ENCODE results near the gene NHERF1. TPM values are rescaled to one million over a fixed set of nuclear protein-coding genes. Genes with fewer than 3 reads are reported as not detected.

The NHERF1 gene
- total and polyA plus RNA-seq, 9 of the 15 experiments (the other 6 are each of a cell fraction or from before 2014, with no cell fraction given): 11.4 to 79.9 (median 36.9) TPM

- no peak for TF ChIP-seq ZNF75A (CRISPR knock-in tag; IDR thresholded peaks at IDR 0.05)
- no peak for TF ChIP-seq POLR2H (tag; IDR thresholded peaks at IDR 0.05; ENCODE audit: low read depth)
- TF ChIP-seq ZNF766 (CRISPR knock-in tag; conservative IDR thresholded peaks at IDR 0.05): no peak
- no peak for TF ChIP-seq BRD9 (IDR thresholded peaks at IDR 0.05; ENCODE audit: low read depth, partially characterized antibody)
- TF ChIP-seq DNMT1 (IDR thresholded peaks at IDR 0.05): no peak
- no peak for TF ChIP-seq PHF20 (IDR thresholded peaks at IDR 0.05; ENCODE audit: partially characterized antibody)
- no peak for TF ChIP-seq L3MBTL2 (IDR thresholded peaks at IDR 0.05)
- no peak for TF ChIP-seq SUPT5H (IDR thresholded peaks at IDR 0.05)
- no peak for TF ChIP-seq RFX7 (CRISPR knock-in tag; IDR thresholded peaks at IDR 0.05)
- TF ChIP-seq ZNF277 (CRISPR knock-in tag; IDR thresholded peaks at IDR 0.05; ENCODE audit: borderline replicate concordance): no peak
- TF ChIP-seq NR2C1 (IDR thresholded peaks at IDR 0.05): no peak
- no peak for TF ChIP-seq NR2C1 (tag; IDR thresholded peaks at IDR 0.05)
- TF ChIP-seq ZNF347 (CRISPR knock-in tag; IDR thresholded peaks at IDR 0.05; ENCODE audit: low read depth): no peak
- no peak for TF ChIP-seq TFE3 (CRISPR knock-in tag; IDR thresholded peaks at IDR 0.05)
- TF ChIP-seq ATF1 (CRISPR knock-in tag; IDR thresholded peaks at IDR 0.05): no peak
- TF ChIP-seq ATF1 (tag; IDR thresholded peaks at IDR 0.05): no peak
- BruUV-seq (replicated peaks): no TSS peak
- Histone ChIP-seq H2AFZ (ENCODE audit: low read depth, low read length) (no peak overlapping the region), H3K9ac (ENCODE audit: insufficient read depth in 1 of 2, low read depth in 2 of 2, low read length in 2 of 2) (no peak overlapping the region; a peak in 1 of 4 replicates), H3K79me2 (ENCODE audit: control insufficient read depth, insufficient read depth, low read length) (peaks cover 9% of the 10 kb centered on the region), H4K20me1 (replicated peaks; ENCODE audit: control insufficient read depth, insufficient read depth, low read length) (peaks cover 5% of the 10 kb centered on the region; the same call in 1 of the 2 replicates), H3K27ac (ENCODE audit: extremely low read depth, low read depth, low read length) (no peak overlapping the region), H3K4me1 (replicated peaks in 1 of 2; ENCODE audit: control insufficient read depth in 2 of 2, insufficient read depth in 2 of 2, low read length in 2 of 2) (peaks cover 24 to 44% of the 10 kb centered on the region in 2 experiments), H3K9me3 (replicated peaks; ENCODE audit: control insufficient read depth, insufficient read depth, low read depth, low read length) (no peaks in the 10 kb centered on the region), H3K4me2 (ENCODE audit: insufficient read depth, low read length) (no peak overlapping the region), H3K4me3 (no peak overlapping the region), H3K36me3 (ENCODE audit: control insufficient read depth, insufficient read depth, low read length) (no peaks in the 10 kb centered on the region), H3K9me1 (ENCODE audit: control insufficient read depth, insufficient read depth, low read length) (no peaks in the 10 kb centered on the region), H3K27me3 (ENCODE audit: control insufficient read depth in 2 of 2, insufficient read depth in 2 of 2, low read length in 2 of 2) (peaks cover 8 to 30% of the 10 kb centered on the region in 2 experiments; a peak in 3 of 5 replicates)
- ChIA-PET POLR2A (interaction anchor here (0.6 to 1.6 kb wide), 3 partner anchors 10 to 57 kb away, joined by 3 to 6 read pairs (median 3); no protein-coding TSS in a partner anchor), CTCF (ENCODE audit: low intra/inter-chr PET ratio) (interaction anchor here (0.7 to 3.9 kb wide), 12 partner anchors 26 to 217 kb away, joined by 3 to 41 read pairs (median 6); partner anchors contain the start of genes GRIN2C and NAT9)
- in situ Hi-C loops (cut with MboI) (loop anchor here (5.0 kb wide), 1 partner anchor 213 kb away; no protein-coding TSS in a partner anchor), intact Hi-C loops (cut with micrococcal nuclease) (loop anchor here (1.0 to 5.0 kb wide), 3 partner anchors 36 to 216 kb away; no protein-coding TSS in a partner anchor)
- 44% methylated on average over 2 of the region's 2 CpGs for WGBS (ENCODE audit: insufficient coverage, low coverage, missing lambda C conversion rate)
- ATAC-seq: no peak
- no peak for DNase-seq (ENCODE audit: extremely low read depth in 1 of 4, low spot score in 3 of 4)
- FAIRE-seq: no peak
These were observed 4.1 kb upstream of the NHERF1 start for GRCh38 chr17:74744349-74744713.
